Esophagus (tissue), 2 donors: Measurements from ENCODE around the gene MYL5. TPM values are rescaled to one million over a fixed set of nuclear protein-coding genes. Genes with fewer than 3 reads are reported as not detected.

Experiments used
- polyA plus RNA-seq, 2 donors: library from polyadenylated mRNA; stranded (reverse); fragments of 200-250 nt; gene quantifications; one replicate each; pipeline ENCODE4 v1.2.3, GENCODE V29; 2013
- donor health status: healthy with polysubstance abuse.
- donor health status: Bipolar disorder and iron deficiency.

The MYL5 gene
- polyA plus RNA-seq, 2 donors: 17.9 to 22.4 TPM

Other genes with a start within 250 kb of the MYL5 start
- gene ZNF721, start 175.4 kb upstream of the MYL5 start, polyA plus RNA-seq: 1 to 10 TPM; 6.9 to 7.0 TPM
- 10 to 100 TPM; 18.7 to 37.4 TPM for gene PIGG, start 175.3 kb upstream of the MYL5 start, polyA plus RNA-seq
- under 1 TPM; 0.08 TPM for gene TMEM271, start 98.2 kb upstream of the MYL5 start, polyA plus RNA-seq
- gene PDE6B, start 49.0 kb upstream of the MYL5 start, polyA plus RNA-seq: under 1 TPM; 0.41 to 0.89 TPM
- 100 to 1,000 TPM; 539 to 570 TPM for gene ATP5ME, start 266 bp upstream of the MYL5 start, polyA plus RNA-seq
- gene SLC49A3, start 14.6 kb downstream of the MYL5 start, polyA plus RNA-seq: 1 to 10 TPM; 3.8 to 7.2 TPM
- gene PCGF3, start 31.3 kb downstream of the MYL5 start, polyA plus RNA-seq: 10 to 100 TPM; 27.0 to 63.7 TPM
- gene CPLX1, start 151.6 kb downstream of the MYL5 start, polyA plus RNA-seq: 1 to 10 TPM in 1 of 2 donors, under 1 TPM in 1; 0.74 to 2.8 TPM